Mucosa of rectum (tissue), 2 donors: ENCODE results near the gene CAMK1D.

Experiments
- H3K27ac ChIP-seq, 2 donors: one replicate each; pipeline ENCODE4 v1.7.0; 2013; ENCODE audit warnings: inconsistent platforms in 2 of 2, low read depth in 2 of 2, low read length in 2 of 2
- H3K27me3 ChIP-seq, 2 donors: one replicate each; pipeline ENCODE4 v1.7.0; 2013; ENCODE audit warnings: low read length in 2 of 2; ENCODE audit not compliant: control insufficient read depth in 2 of 2, insufficient read depth in 2 of 2
- H3K36me3 ChIP-seq, 2 donors: one replicate each; pipeline ENCODE4 v1.7.0; 2013; ENCODE audit warnings: low read length in 2 of 2; ENCODE audit not compliant: control insufficient read depth in 2 of 2, insufficient read depth in 2 of 2
- H3K4me1 ChIP-seq, 2 donors: one replicate each; pipeline ENCODE4 v1.7.0; 2013; ENCODE audit warnings: low read length in 2 of 2, mild to moderate bottlenecking in 1 of 2; ENCODE audit not compliant: control insufficient read depth in 2 of 2, insufficient read depth in 2 of 2
- H3K4me3 ChIP-seq, 2 donors: one replicate each; pipeline ENCODE4 v1.7.0; 2013; ENCODE audit warnings: low read length in 2 of 2
- H3K9ac ChIP-seq, 2 donors: one replicate each; pipeline ENCODE4 v1.7.0; 2013; ENCODE audit warnings: low read length in 2 of 2, low read depth in 1 of 2, mild to moderate bottlenecking in 1 of 2
- H3K9me3 ChIP-seq, 2 donors: one replicate each; pipeline ENCODE4 v1.7.0; 2013; ENCODE audit warnings: low read length in 2 of 2; ENCODE audit not compliant: control insufficient read depth in 2 of 2
- donor health status: healthy.
- donor health status: Normal muscosa, but diverticular disease.

Gene CAMK1D

DNA sequence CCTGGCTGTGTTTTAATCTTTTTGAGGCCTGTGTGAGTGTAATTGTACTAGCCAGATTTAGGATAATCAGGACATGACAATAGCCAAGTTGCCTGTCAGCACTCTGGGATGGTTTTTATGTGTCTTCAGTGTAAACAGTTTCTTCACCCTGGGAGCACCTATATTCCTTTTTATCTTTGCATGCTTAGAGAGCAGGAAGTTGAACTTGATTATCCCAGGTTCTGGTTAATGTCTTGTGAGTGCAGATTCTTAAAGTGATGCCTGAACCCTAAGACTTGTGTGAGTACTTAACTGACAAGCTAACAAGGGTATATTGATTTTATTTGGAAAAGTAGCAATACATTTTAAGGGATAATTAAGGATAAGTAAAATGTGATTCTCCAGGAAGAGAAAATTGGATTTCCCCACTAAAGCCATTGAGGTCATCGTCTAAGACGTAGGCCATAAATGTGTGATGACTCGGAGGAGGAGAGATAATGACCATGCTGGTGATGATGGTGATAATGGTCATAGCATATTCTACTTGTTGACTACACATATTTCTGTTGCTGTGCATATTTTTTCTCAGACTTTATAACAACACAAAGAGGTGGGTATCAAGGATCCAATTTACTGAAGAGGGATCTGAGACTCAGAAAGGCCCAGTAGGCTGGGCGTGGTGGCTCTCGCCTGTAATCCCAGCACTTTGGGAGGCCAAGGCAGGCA is 234.7 kb downstream of the CAMK1D start:
- Histone ChIP-seq H3K9me3 (no peaks in the 10 kb centered on the region), H3K4me1 (peaks cover 0 to 4% of the 10 kb centered on the region in 2 donors), H3K36me3 (no peaks in the 10 kb centered on the region), H3K9ac (no peak overlapping the region), H3K4me3 (no peak overlapping the region), H3K27me3 (no peaks in the 10 kb centered on the region), H3K27ac (no peak overlapping the region)

DNA sequence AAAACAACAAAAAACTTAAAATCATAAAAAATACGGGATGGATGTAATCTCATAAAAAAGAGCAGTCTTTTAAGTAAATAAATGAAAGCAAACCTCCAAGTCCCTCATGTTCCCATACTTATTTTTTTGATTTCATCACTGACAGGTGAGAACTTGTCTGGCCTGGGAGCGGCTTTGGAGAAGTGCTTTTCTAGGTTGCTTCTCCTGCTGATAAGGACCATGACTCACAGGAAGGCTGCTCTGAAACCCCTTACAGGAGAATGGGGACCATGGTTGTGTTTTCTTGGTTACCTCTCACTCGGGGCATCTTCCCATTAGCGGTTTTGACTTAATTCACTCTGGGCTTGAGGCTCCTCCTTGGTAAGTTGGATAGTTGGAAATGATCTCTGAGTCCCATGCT is 237.4 kb downstream of the CAMK1D start:
- Histone ChIP-seq H3K36me3 (no peaks in the 10 kb centered on the region), H3K4me1 (peaks cover 0 to 4% of the 10 kb centered on the region in 2 donors), H3K27ac (no peak overlapping the region), H3K9ac (no peak overlapping the region), H3K9me3 (no peaks in the 10 kb centered on the region), H3K27me3 (no peaks in the 10 kb centered on the region), H3K4me3 (no peak overlapping the region)

DNA sequence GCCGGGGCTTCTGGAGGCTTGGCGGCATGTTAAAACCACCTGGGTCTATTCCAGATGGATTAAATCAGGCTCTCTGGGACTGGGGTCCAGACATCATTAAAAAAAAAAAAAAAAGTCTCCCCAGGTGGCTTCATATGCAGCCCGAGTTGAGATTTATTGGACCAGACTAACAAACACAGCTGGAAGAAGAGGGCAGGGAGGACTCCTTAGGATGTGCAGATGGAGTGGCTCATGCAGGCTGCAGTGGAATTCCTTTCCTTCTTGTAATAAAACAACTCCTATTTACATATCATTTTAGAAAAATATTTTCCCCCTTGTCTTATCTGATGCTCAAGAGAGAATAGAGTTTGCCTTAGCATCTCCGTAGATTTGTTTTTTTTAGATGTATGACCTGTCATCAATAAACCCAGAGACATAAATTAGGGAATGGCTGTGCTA is 238.1 kb downstream of the CAMK1D start:
- no peaks in the 10 kb centered on the region for H3K9me3 ChIP-seq
- H3K27ac ChIP-seq: no peak overlapping the region
- no peaks in the 10 kb centered on the region for H3K27me3 ChIP-seq
- no peaks in the 10 kb centered on the region for H3K36me3 ChIP-seq
- H3K4me3 ChIP-seq: peak overlapping the region in 1 of 2 donors; percentile 59
- no peak overlapping the region for H3K9ac ChIP-seq
- peaks cover 0 to 4% of the 10 kb centered on the region in 2 donors for H3K4me1 ChIP-seq

DNA sequence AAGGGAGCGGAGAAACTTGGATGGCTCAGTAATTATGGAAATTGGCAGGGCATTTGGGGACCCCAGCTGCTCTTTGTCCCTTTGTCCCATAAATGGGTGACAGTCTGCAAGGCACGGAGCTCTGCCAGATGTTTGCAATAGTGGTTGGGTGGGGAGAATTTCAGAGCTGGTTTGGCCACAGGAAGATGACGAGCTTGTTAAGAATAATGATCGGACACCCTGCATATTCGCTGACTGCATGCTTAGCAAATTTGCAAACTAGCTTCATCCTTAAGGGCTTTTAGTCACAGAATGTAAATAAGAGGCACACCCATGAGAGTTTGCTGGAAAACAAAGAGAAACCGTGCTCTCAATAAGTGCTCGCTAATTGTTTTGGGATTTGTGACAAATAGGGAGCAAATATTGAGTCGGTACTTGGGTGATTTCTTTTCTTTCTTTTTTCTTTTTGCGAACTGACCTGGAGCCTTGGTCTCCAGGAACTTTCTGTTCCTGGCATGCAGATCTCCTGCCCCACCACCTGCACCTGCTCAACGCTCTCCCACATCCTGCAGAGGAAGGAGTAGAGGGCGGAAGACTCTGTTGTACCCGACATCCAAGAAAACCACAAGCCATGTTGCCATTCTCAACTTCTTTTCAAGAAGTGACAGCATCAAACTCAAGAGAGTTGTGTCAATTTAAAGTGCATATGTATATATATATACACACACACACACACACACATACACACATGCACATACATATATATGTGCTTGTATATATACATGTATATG is 238.9 kb downstream of the CAMK1D start:
- H3K9ac ChIP-seq: peak overlapping the region in 1 of 2 donors; percentile 8
- no peaks in the 10 kb centered on the region for H3K9me3 ChIP-seq
- H3K4me3 ChIP-seq: peak overlapping the region in 1 of 2 donors; percentile 59
- H3K4me1 ChIP-seq: peaks cover 0 to 4% of the 10 kb centered on the region in 2 donors
- H3K27me3 ChIP-seq: no peaks in the 10 kb centered on the region
- peak overlapping the region in 1 of 2 donors; percentile 17 for H3K27ac ChIP-seq
- H3K36me3 ChIP-seq: no peaks in the 10 kb centered on the region

DNA sequence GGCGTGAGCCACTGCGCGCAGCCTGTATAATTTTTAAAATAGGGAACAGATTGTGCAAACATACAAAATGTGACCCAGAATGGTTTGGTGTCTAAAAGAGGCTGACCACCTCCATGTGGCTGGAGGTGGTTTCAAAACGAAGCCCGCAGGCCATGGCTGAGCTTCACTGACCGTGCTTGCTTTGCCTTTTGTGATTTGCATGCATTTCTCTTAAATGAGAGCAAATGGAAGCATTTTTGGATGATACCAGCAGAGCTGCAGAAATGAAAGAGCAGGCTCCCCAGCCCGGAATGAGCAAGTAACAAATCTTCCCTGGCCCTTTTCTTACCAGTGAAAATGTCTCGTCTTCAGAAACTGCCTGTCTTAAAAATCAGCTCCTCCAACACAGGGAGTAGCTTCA is 239.9 kb downstream of the CAMK1D start:
- H3K9me3 ChIP-seq: no peaks in the 10 kb centered on the region
- no peaks in the 10 kb centered on the region for H3K36me3 ChIP-seq
- no peak overlapping the region for H3K4me3 ChIP-seq
- peak overlapping the region in 1 of 2 donors; percentile 38 for H3K27ac ChIP-seq
- H3K4me1 ChIP-seq: peaks cover 0 to 4% of the 10 kb centered on the region in 2 donors
- H3K27me3 ChIP-seq: no peaks in the 10 kb centered on the region
- H3K9ac ChIP-seq: no peak overlapping the region

DNA sequence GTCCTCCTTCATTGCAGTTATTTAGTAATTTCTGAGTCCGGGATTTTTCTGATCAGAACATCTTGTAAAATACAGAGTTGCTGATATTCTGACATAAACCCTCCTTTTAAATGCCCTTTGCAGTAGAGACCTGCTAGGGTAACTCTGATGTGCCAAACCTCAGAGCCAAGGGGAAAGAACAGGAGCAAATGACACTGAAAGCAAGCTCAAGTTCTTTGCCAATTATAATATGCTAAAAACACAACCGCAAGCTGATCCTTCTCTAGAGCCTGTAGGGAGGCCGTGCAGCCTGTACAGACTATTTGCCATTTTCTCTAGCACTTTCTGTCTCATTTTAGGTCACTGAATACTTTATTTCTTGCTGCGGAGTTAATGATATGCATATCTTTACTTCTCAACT is 240.4 kb downstream of the CAMK1D start:
- Histone ChIP-seq H3K4me3 (no peak overlapping the region), H3K27me3 (no peaks in the 10 kb centered on the region), H3K9me3 (no peaks in the 10 kb centered on the region), H3K36me3 (no peaks in the 10 kb centered on the region), H3K4me1 (peaks cover 0 to 4% of the 10 kb centered on the region in 2 donors), H3K9ac (no peak overlapping the region), H3K27ac (peak overlapping the region in 1 of 2 donors; percentile 38)

DNA sequence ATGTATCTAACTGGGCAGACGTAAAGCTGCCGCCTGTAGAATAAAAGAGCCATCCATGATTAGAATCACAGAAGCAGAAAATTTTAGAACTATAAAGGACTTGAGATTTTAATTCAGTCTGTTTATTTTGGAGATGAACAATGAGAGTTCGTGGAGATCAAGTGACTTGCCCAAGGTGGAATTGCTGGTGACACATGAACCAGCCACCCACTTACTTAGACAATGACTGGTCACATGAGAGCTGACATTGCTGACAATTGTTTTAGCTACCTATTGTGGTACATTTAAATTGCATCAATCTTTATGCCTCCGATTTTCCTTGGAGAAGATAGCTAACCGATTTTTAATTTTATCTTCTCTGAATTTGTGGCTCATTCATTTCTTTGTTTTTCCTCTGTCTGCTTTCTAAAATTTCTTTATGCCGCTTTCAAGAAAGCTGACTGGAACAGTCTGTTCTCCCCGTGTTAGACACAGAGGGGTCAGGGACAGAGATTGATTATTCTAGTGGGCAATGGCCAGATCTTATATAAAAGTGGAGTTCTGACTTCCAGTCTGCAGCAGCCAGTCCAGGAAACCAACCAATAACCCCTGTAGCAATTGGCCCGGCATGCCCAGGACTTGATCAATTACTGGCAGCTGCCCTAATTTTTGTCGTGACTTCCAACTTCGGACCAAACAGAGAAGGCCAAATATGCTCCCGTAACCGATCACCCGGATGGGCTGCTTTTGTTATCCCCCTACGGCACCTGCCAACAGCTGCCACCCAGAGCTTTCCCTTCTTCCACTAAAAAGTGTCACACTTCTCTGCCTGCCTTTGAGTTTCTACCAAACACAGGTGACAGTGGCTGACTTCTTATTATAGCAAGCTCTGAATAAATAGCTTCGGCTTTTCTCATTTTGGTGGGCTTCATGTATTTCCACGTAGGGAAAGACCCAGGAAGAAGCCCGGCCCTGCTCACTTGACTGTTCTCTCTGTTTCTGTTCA is 241.6 kb downstream of the CAMK1D start:
- Histone ChIP-seq H3K4me3 (no peak overlapping the region), H3K36me3 (no peaks in the 10 kb centered on the region), H3K27ac (no peak overlapping the region), H3K9me3 (no peaks in the 10 kb centered on the region), H3K27me3 (no peaks in the 10 kb centered on the region), H3K9ac (no peak overlapping the region), H3K4me1 (peaks cover 0 to 4% of the 10 kb centered on the region in 2 donors)

DNA sequence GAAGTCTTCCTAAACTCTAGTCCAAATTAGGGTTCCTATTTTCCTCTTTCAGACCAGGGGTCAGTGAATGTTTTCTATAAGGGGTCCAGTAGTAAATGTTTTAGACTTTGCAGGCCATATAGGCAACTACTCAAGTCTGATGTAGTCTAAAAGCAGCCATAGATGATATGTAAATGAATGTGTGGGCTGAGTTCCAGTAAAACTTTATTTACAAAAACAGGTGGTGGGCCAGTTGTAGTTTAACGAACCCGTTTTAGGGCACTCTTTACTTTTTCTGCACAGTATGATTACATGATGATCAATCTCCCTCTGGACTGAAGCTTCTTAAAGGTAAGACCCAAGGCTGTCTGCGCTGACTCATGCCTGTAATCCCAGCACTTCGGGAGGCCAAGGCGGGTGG is 243.6 kb downstream of the CAMK1D start:
- Histone ChIP-seq H3K9ac (no peak overlapping the region), H3K4me3 (no peak overlapping the region), H3K27me3 (no peaks in the 10 kb centered on the region), H3K27ac (no peak overlapping the region), H3K9me3 (no peaks in the 10 kb centered on the region), H3K36me3 (no peaks in the 10 kb centered on the region), H3K4me1 (peaks cover 0 to 3% of the 10 kb centered on the region in 2 donors)

DNA sequence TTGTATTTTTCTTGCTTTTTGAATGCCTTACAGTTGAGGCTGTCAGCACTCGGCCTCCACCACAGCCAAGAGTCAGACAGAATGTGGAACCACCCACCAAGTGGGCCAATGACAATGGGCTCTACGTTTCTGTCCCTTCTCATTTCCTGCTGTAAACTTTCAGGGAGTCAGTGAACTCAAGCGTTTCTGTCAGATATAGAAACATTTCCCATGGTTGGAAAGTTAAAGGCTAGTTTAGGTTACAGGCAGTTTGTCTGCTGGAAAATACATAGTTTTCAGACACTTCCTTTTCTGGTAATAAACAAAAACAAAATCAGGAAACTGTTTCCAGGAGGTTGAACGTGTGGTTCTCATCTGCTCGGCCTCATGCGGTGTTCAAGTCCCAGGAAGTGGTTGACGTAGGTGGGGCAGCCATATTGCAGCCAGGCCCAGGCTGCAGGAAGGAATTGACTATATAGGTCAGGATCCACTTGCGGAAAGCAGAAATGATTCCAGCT is 245.1 kb downstream of the CAMK1D start:
- Histone ChIP-seq H3K27ac (no peak overlapping the region), H3K4me1 (no peaks in the 10 kb centered on the region), H3K9me3 (no peaks in the 10 kb centered on the region), H3K9ac (no peak overlapping the region), H3K36me3 (no peaks in the 10 kb centered on the region), H3K4me3 (no peak overlapping the region), H3K27me3 (no peaks in the 10 kb centered on the region)
